GM18951 (cell line): ENCODE measurements around the gene WWTR1.

Source experiments
- POLR2A ChIP-seq: IDR thresholded peaks from 4 replicates; pipeline ENCODE4 v1.6.1; 2011; ENCODE audit warnings: mild to moderate bottlenecking; ENCODE audit not compliant: insufficient read length, insufficient read depth; ENCODE audit errors: extremely low read depth
- in situ Hi-C: fragments of 300-500 bp; cut with MboI; formaldehyde crosslinking; loops from one replicate; pipeline ENCODE4 v1.12.0; 2022; ENCODE audit warnings: low sequenced_read_pairs, mixed read lengths, inconsistent platforms; ENCODE audit not compliant: unreplicated experiment

The WWTR1 gene

DNA sequence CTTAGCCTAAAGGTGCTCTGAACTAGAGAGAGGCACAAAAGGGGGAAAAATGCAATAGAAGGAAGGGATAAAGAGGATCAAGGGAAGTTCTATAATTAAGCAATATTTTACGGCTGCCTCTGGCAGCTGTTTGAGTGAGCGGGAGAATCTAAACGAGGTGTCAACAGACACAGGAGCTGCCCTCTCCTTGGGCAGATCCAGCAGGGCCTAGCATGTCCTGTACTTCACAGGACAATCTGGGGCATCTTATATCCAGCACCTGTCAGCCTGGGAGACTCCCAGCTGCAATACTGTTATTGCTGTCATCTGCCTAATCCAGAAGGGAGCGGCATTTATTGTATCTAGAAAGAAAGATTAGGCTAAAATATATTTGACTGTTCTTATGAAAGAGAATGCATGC, 68.9 kb downstream of the WWTR1 start:
- no peak for TF ChIP-seq POLR2A
- in situ Hi-C loops, result no loop called here

GRCh38 chr3:149587383-149587782, 70.4 kb downstream of the WWTR1 start:
- no peak for TF ChIP-seq POLR2A

DNA sequence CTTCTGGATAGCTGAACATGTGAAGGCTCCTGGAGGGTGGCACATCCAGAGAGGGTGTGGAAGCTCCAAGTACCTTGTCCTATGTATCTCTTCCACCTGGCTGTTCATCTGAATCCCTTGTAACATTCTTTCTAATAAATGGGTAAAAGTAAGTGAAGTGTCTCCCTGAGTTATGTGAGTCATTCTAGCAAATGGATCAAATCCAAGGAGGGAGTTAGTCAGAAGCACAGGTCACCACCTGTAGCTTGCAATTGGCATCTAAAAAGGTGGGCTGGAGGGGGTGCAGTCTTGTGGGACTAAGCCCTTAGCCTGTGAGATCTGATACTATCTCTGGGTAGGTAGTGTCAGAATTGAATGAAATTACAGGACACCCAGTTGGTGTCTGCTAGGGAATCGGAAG, 71.0 kb downstream of the WWTR1 start:
- TF ChIP-seq POLR2A, result no peak
- in situ Hi-C loops, result no loop called here

More at GRCh38 chr3:149587383-149587782, 70.4 kb downstream of the WWTR1 start:
- in situ Hi-C loops, result no loop called here

GRCh38 chr3:149585401-149585726, 72.5 kb downstream of the WWTR1 start:
- in situ Hi-C loops, result no loop called here
- TF ChIP-seq POLR2A, result no peak

- TF ChIP-seq POLR2A, result no peak
- in situ Hi-C loops, result no loop called here
Measured at GRCh38 chr3:149583921-149584635, 73.7 kb downstream of the WWTR1 start.

DNA sequence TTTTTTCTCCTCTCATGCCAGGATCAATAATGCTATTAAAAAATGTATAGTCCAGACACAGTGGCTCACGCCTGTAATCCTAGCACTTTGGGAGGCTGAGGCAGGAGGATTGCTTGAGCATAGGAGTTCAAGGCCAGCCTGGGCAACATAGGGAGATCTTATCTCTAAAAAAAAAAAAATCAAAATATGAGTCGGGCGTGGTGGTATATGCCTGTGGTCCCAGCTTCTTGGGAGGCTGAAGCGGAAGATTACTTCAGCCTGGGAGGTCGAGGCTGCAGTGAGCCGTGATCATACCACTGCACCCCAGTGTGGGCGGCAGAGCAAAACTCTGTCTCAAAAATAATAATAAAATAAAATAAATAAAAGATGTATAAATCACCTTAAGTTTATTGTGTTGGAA, 75.4 kb downstream of the WWTR1 start:
- no peak for TF ChIP-seq POLR2A
- in situ Hi-C loops, result no loop called here

- in situ Hi-C loops, result no loop called here
- TF ChIP-seq POLR2A, result no peak
Measured at GRCh38 chr3:149581681-149582370, 76.0 kb downstream of the WWTR1 start.

- in situ Hi-C loops, result no loop called here
- TF ChIP-seq POLR2A, result no peak
Measured at GRCh38 chr3:149581248-149581647, 76.6 kb downstream of the WWTR1 start.

GRCh38 chr3:149579838-149580542, 77.8 kb downstream of the WWTR1 start:
- in situ Hi-C loops, result no loop called here
- TF ChIP-seq POLR2A, result no peak

GRCh38 chr3:149579161-149579560, 78.7 kb downstream of the WWTR1 start:
- TF ChIP-seq POLR2A, result no peak
- in situ Hi-C loops, result no loop called here

DNA sequence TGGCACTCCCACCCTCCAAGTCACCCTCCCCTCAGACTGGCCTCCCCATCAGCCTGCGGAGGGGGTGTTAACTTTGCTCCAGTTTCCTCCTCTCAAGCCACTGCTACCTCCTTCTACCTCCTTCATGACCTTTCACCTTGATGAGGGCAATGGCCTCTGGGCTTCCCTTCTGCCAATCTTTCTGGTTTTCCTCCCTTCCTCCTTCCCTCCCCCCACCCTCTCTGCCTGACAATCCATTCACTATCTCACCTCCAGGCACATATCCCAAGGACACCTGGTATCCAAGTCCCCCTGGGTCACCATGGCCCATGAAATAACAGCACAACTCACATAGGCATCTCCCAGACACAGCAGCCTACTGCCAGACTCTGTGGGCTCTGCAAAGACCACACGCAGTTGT, 80.0 kb downstream of the WWTR1 start:
- no peak for TF ChIP-seq POLR2A
- in situ Hi-C loops, result no loop called here

DNA sequence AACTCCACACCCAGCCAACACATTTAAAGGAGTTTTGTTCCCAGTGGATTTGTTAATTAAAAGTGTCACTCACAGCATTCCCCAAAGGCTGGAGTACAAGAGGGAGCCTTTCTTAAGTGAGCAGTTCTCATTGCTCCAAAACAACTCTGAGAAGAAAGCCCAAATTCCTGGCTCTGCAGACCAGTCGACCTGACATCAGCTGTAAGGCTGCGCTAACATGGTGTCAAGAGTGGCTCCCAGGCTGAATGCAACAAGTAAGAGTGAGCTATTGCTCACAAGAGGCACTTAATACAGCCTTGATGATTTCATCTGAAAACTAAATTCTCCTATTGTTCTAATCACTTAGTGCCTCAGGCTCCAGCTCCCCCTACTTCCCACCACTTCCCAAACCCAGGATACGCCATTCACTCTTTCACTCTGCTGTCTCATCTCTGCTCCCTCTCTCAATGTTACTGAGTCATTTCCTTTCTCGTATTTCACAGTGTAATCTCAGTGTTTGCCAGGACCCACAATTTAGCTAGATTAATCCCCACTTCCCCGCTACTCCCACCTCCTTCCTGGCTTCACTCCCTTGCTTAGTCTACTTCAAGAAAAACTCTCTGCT, 81.8 kb downstream of the WWTR1 start:
- in situ Hi-C loops, result no loop called here

GRCh38 chr3:149575213-149575960, 82.4 kb downstream of the WWTR1 start:
- TF ChIP-seq POLR2A, result no peak
- in situ Hi-C loops, result no loop called here

More for the DNA sequence above, 81.8 kb downstream of the WWTR1 start:
- TF ChIP-seq POLR2A, result no peak
